NCI-H1092 (cell line): ENCODE results near the gene KLHL5.

ENCODE experiments used
- DNase-seq: peaks from one replicate; lab custom pipeline; 2025; lab: John Stamatoyannopoulos, UW

The KLHL5 gene

GRCh38 chr4:39043861-39044363, 18.1 kb upstream of the KLHL5 start:
- DNase-seq, result no peak

- peak; percentile 13 for DNase-seq
Observed at GRCh38 chr4:39044364-39044955, 17.6 kb upstream of the KLHL5 start.

- no peak for DNase-seq
Observed at GRCh38 chr4:39044956-39045826, 16.8 kb upstream of the KLHL5 start.

- DNase-seq, result no peak
Observed at GRCh38 chr4:39045827-39046221, 16.2 kb upstream of the KLHL5 start.

- no peak for DNase-seq
Observed at GRCh38 chr4:39046249-39046648, 15.8 kb upstream of the KLHL5 start.

GRCh38 chr4:39047681-39048080, 14.4 kb upstream of the KLHL5 start:
- no peak for DNase-seq

- DNase-seq, result no peak
Observed at GRCh38 chr4:39048311-39048710, 13.7 kb upstream of the KLHL5 start.

- DNase-seq, result no peak
Observed at GRCh38 chr4:39050590-39050989, 11.4 kb upstream of the KLHL5 start.

- DNase-seq, result no peak
Observed at GRCh38 chr4:39051492-39051891, 10.5 kb upstream of the KLHL5 start.

GRCh38 chr4:39053983-39054382, 8.0 kb upstream of the KLHL5 start:
- no peak for DNase-seq

GRCh38 chr4:39054497-39054896, 7.5 kb upstream of the KLHL5 start:
- DNase-seq, result no peak

- DNase-seq, result no peak
Observed at GRCh38 chr4:39056023-39056422, 6.0 kb upstream of the KLHL5 start.

GRCh38 chr4:39061457-39061856, 575 bp upstream of the KLHL5 start:
- DNase-seq, result no peak

- no peak for DNase-seq
Observed at GRCh38 chr4:39062770-39063097, 702 bp downstream of the KLHL5 start.

GRCh38 chr4:39063430-39063829, 1.4 kb downstream of the KLHL5 start:
- no peak for DNase-seq

GRCh38 chr4:39066371-39066770, 4.3 kb downstream of the KLHL5 start:
- DNase-seq, result no peak

- no peak for DNase-seq
Observed at GRCh38 chr4:39067031-39067430, 5.0 kb downstream of the KLHL5 start.

- no peak for DNase-seq
Observed at GRCh38 chr4:39067451-39067850, 5.4 kb downstream of the KLHL5 start.

- DNase-seq, result no peak
Observed at GRCh38 chr4:39068907-39069306, 6.9 kb downstream of the KLHL5 start.

- no peak for DNase-seq
Observed at GRCh38 chr4:39078829-39079228, 16.8 kb downstream of the KLHL5 start.

- DNase-seq, result no peak
Observed at GRCh38 chr4:39083164-39083563, 21.1 kb downstream of the KLHL5 start.

GRCh38 chr4:39085891-39086290, 23.9 kb downstream of the KLHL5 start:
- no peak for DNase-seq

GRCh38 chr4:39096847-39097246, 34.8 kb downstream of the KLHL5 start:
- no peak for DNase-seq

GRCh38 chr4:39097290-39097689, 35.3 kb downstream of the KLHL5 start:
- DNase-seq, result no peak
